Endothelial cell of umbilical vein (primary cell): Measurements from ENCODE around the gene CTIF. TPM values are rescaled to one million over a fixed set of nuclear protein-coding genes. Genes with fewer than 3 reads are reported as not detected.

Experiments
- BruUV-seq: library from RNA; stranded (reverse); fragments of 400-500 nt; replicated peaks from 2 replicates; lab custom pipeline; 2021; lab: Mats Ljungman, UMichigan
- CTCF ChIA-PET: fragments of 300-600, 350-600 bp; sonication (Branson Sonifier 250); formaldehyde crosslinking; loops from one replicate; lab custom pipeline; 2021; ENCODE audit warnings: antibody characterized with exemption, inconsistent platforms; lab: Charles Lee
- POLR2A ChIA-PET: fragments of 300-600, 350-600 bp; sonication (Branson Sonifier 250); formaldehyde crosslinking; loops from one replicate; lab custom pipeline; 2021; ENCODE audit warnings: antibody characterized with exemption, inconsistent platforms; lab: Charles Lee
- DNase-seq: peaks from one replicate; pipeline ENCODE4 v3.0.0-alpha.2; 2011; ENCODE audit warnings: low read depth, low spot score
- FAIRE-seq: peaks from 2 replicates; lab custom pipeline; 2011; peaks lifted over from hg19 to GRCh38; lab: Jason Lieb, UNC
- H2AFZ ChIP-seq: 2 replicates; pipeline ENCODE4 v1.6.0; 2012; ENCODE audit warnings: low read depth, low read length, control low read depth, inconsistent platforms
- H3K27ac ChIP-seq: 2 replicates; pipeline ENCODE4 v1.5.1; 2011; ENCODE audit warnings: low read depth, mild to moderate bottlenecking, control low read depth, low read length, moderate library complexity; ENCODE audit not compliant: insufficient read depth
- H3K27me3 ChIP-seq, 2 experiments: 2 replicates each; pipeline versions ENCODE4 v1.6.0 to v1.6.1; 2011; ENCODE audit warnings: low read length in 2 of 2, mixed read lengths in 1 of 2; ENCODE audit not compliant: control insufficient read depth in 2 of 2, insufficient read depth in 2 of 2
- H3K36me3 ChIP-seq, 2 experiments: 2 replicates in 1 of 2; 3 replicates in 1 of 2; pipeline ENCODE4 v1.5.1; 2011; ENCODE audit warnings: low read length in 2 of 2, mild to moderate bottlenecking in 1 of 2, moderate library complexity in 1 of 2; ENCODE audit not compliant: control insufficient read depth in 2 of 2, insufficient read depth in 2 of 2; ENCODE audit errors: extremely low read depth in 1 of 2
- H3K4me1 ChIP-seq: 3 replicates; pipeline ENCODE4 v1.5.1; 2011; ENCODE audit warnings: mild to moderate bottlenecking, low read length; ENCODE audit not compliant: control insufficient read depth, insufficient read depth; ENCODE audit errors: extremely low read depth
- H3K4me2 ChIP-seq: 2 replicates; pipeline ENCODE4 v1.6.1; 2011; ENCODE audit warnings: low read length, control low read depth, mixed read lengths; ENCODE audit not compliant: insufficient read depth
- H3K4me3 ChIP-seq, 3 experiments: fragments of 200-600 bp in 1 of 3; sonication (generic), shearing (Covaris generic) in 1 of 3; replicated peaks in 1 of 3; 2 replicates each; pipeline ENCODE4 v1.5.1; 2011 to 2016; ENCODE audit warnings: control low read depth in 3 of 3, low read length in 3 of 3, mild to moderate bottlenecking in 2 of 3, inconsistent platforms in 1 of 3, low read depth in 1 of 3, moderate library complexity in 1 of 3; ENCODE audit not compliant: insufficient read depth in 1 of 3
- H3K79me2 ChIP-seq: 2 replicates; pipeline ENCODE4 v1.6.0; 2012; ENCODE audit warnings: low read length, inconsistent platforms; ENCODE audit not compliant: control insufficient read depth, insufficient read depth
- H3K9ac ChIP-seq: replicated peaks from 2 replicates; pipeline ENCODE3; 2011; ENCODE audit warnings: low read length, control low read depth; ENCODE audit not compliant: insufficient read depth; ENCODE audit errors: extremely low read depth
- H3K9me1 ChIP-seq: replicated peaks from 3 replicates; pipeline ENCODE4 v1.6.0; 2011; ENCODE audit warnings: mild to moderate bottlenecking, low read length; ENCODE audit not compliant: control insufficient read depth, insufficient read depth; ENCODE audit errors: extremely low read depth
- H3K9me3 ChIP-seq: replicated peaks from 2 replicates; pipeline ENCODE4 v1.5.1; 2012; ENCODE audit warnings: low read length, inconsistent platforms; ENCODE audit not compliant: control insufficient read depth, insufficient read depth
- H4K20me1 ChIP-seq: replicated peaks from 2 replicates; pipeline ENCODE3; 2011; ENCODE audit warnings: mild to moderate bottlenecking, low read length; ENCODE audit not compliant: control insufficient read depth, insufficient read depth; ENCODE audit errors: extremely low read depth
- EZH2 ChIP-seq: IDR thresholded peaks from 2 replicates; pipeline ENCODE4 v1.6.1; 2012; ENCODE audit warnings: borderline replicate concordance, low read depth, mild to moderate bottlenecking, moderate library complexity, low read length, inconsistent platforms; ENCODE audit not compliant: severe bottlenecking
- FOS ChIP-seq: IDR thresholded peaks from 2 replicates; pipeline ENCODE4 v1.6.1; 2011; ENCODE audit warnings: mild to moderate bottlenecking, low read length, moderate library complexity, borderline replicate concordance; ENCODE audit not compliant: insufficient read depth
- GATA2 ChIP-seq: IDR thresholded peaks from 2 replicates; pipeline ENCODE4 v1.7.0; 2011; ENCODE audit warnings: low read depth, mild to moderate bottlenecking, moderate library complexity, mixed read lengths, low read length; ENCODE audit not compliant: insufficient read length, insufficient read depth
- JUN ChIP-seq: IDR thresholded peaks from 2 replicates; pipeline ENCODE4 v1.6.1; 2011; ENCODE audit warnings: borderline replicate concordance, low read depth; ENCODE audit not compliant: insufficient read length, insufficient read depth
- MYC ChIP-seq: IDR thresholded peaks from one replicate; pipeline ENCODE4 v1.6.1; 2011; ENCODE audit warnings: mild to moderate bottlenecking, low read depth, low read length
- POLR2A ChIP-seq: IDR thresholded peaks from 2 replicates; pipeline ENCODE4 v1.6.1; 2012; ENCODE audit warnings: low read depth, mild to moderate bottlenecking, control low read depth, low read length
- POLR2AphosphoS5 ChIP-seq: IDR thresholded peaks from 2 replicates; pipeline ENCODE4 v1.6.1; 2012; ENCODE audit warnings: low read depth, mild to moderate bottlenecking, control low read depth, low read length, moderate library complexity; ENCODE audit not compliant: insufficient read depth
- dilution Hi-C: fragments of 300-500 bp; cut with MboI; formaldehyde crosslinking; loops from one replicate; pipeline ENCODE4 v1.15.0; 2019; ENCODE audit warnings: low sequenced_read_pairs; ENCODE audit not compliant: extremely low pct_ligation_motif_present
- intact Hi-C: fragments of 100-400 bp; cut with micrococcal nuclease; formaldehyde crosslinking; loops from one replicate; pipeline ENCODE4 v1.10.0; 2022
- polyA plus RNA-seq, 4 experiments: library from polyadenylated mRNA; depleted of rRNA in 3 of 4; stranded (reverse) in 3 of 4; unstranded in 1 of 4; fragments of >200 nt; gene quantifications; 2 replicates each; pipeline versions ENCODE4 v1.2.1 to v1.2.3, GENCODE V29; 2011 to 2012; ENCODE audit warnings: missing spikeins in 1 of 4
- total RNA-seq: library from RNA; stranded (reverse); gene quantifications from 2 replicates; pipeline ENCODE4 v1.2.3, GENCODE V29; 2021
- TF ChIP-seq, protein P1 (sequence below): IDR thresholded peaks from 2 replicates; pipeline ENCODE4 v1.6.1; 2011; ENCODE audit not compliant: insufficient read depth, insufficient read length
- TF ChIP-seq, protein P2 (sequence below), 2 donors: IDR thresholded peaks; 1 replicate in 1 of 2; 2 replicates in 1 of 2; pipeline ENCODE4 v1.5.1; 2011; ENCODE audit warnings: low read length in 2 of 2, mild to moderate bottlenecking in 2 of 2, moderate library complexity in 2 of 2, control low read depth in 1 of 2, inconsistent platforms in 1 of 2, low read depth in 1 of 2; ENCODE audit not compliant: insufficient read depth in 1 of 2; ENCODE audit errors: extremely low read depth in 1 of 2

Gene CTIF
- total and polyA plus RNA-seq, 2 donors (not counting 3 experiments of a cell fraction or from before 2014, with no cell fraction given): 20.9 to 57.7 TPM

DNA sequence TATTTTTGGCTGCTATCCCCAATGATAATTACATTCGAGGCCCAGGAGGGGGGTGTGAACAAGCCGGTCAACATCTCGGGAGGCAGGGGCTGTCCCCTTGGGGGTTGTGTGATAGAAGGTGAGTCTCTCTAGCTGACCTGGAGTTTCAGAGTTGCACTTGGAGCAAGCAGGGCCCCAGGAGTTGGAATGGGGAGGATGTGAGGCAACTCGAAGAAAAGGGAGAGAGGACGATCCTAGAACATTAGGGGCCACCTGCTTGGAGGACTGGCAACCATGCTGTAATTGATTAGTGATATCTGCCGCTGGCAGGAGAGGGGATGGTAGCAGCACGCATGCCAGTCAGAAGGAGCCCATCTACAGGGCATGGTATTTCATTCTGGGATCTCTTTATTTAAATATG is 122.6 kb downstream of the CTIF start:
- no peak overlapping the region for H3K27ac ChIP-seq
- H3K9me3 ChIP-seq: no peaks in the 10 kb centered on the region
- no peaks in the 10 kb centered on the region for H3K36me3 ChIP-seq
- H3K79me2 ChIP-seq: no peaks in the 10 kb centered on the region
- ChIA-PET POLR2A (no interaction called here), CTCF (interaction anchor here (6.3 kb wide), 1 partner anchor 186 kb away, joined by 107 read pairs; no protein-coding TSS in a partner anchor)
- no peaks in the 10 kb centered on the region for H4K20me1 ChIP-seq
- intact Hi-C loops: loop anchor here (5.0 kb wide), 2 partner anchors 34 to 54 kb away; no protein-coding TSS in a partner anchor
- dilution Hi-C loops: no loop called here
- no peak overlapping the region for H2AFZ ChIP-seq
- H3K27me3 ChIP-seq: no peaks in the 10 kb centered on the region
- H3K9me1 ChIP-seq: no peaks in the 10 kb centered on the region
- TF ChIP-seq, protein P1, sequence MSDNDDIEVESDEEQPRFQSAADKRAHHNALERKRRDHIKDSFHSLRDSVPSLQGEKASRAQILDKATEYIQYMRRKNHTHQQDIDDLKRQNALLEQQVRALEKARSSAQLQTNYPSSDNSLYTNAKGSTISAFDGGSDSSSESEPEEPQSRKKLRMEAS: no peak
- TF ChIP-seq, protein P2, sequence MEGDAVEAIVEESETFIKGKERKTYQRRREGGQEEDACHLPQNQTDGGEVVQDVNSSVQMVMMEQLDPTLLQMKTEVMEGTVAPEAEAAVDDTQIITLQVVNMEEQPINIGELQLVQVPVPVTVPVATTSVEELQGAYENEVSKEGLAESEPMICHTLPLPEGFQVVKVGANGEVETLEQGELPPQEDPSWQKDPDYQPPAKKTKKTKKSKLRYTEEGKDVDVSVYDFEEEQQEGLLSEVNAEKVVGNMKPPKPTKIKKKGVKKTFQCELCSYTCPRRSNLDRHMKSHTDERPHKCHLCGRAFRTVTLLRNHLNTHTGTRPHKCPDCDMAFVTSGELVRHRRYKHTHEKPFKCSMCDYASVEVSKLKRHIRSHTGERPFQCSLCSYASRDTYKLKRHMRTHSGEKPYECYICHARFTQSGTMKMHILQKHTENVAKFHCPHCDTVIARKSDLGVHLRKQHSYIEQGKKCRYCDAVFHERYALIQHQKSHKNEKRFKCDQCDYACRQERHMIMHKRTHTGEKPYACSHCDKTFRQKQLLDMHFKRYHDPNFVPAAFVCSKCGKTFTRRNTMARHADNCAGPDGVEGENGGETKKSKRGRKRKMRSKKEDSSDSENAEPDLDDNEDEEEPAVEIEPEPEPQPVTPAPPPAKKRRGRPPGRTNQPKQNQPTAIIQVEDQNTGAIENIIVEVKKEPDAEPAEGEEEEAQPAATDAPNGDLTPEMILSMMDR (IDR thresholded peaks at IDR 0.05; ENCODE audit: extremely low read depth in 1 of 2, insufficient read depth in 1 of 2, low read depth in 1 of 2, low read length in 2 of 2): no peak
- TF ChIP-seq JUN (no peak), POLR2AphosphoS5 (no peak), FOS (no peak), MYC (no peak), POLR2A (no peak), GATA2 (no peak), EZH2 (no peak)
- no TSS peak for BruUV-seq
- FAIRE-seq: no peak
- DNase-seq: no peak
- H3K4me2 ChIP-seq: no peak overlapping the region
- no peak overlapping the region for H3K4me3 ChIP-seq
- H3K4me1 ChIP-seq: peaks cover 5% of the 10 kb centered on the region
- no peak overlapping the region for H3K9ac ChIP-seq
